Fibroblast of pulmonary artery (primary cell): ENCODE data around the gene SACS.
A peak's percentile ranks its signal among the peaks of the same experiment; 100 is the strongest.

Experiments
- DNase-seq: peaks from one replicate; pipeline ENCODE4 v3.0.0-alpha.2; 2010; ENCODE audit warnings: low read depth
- H3K4me3 ChIP-seq: replicated peaks from 2 replicates; pipeline ENCODE4 v1.5.1; 2011; ENCODE audit warnings: low read depth, mild to moderate bottlenecking, control low read depth, low read length, moderate library complexity
- TF ChIP-seq, protein P1 (sequence below): IDR thresholded peaks from 2 replicates; pipeline ENCODE4 v1.5.1; 2011; ENCODE audit warnings: mild to moderate bottlenecking, control low read depth, low read length, inconsistent platforms; ENCODE audit errors: missing control alignments

SACS gene

DNA sequence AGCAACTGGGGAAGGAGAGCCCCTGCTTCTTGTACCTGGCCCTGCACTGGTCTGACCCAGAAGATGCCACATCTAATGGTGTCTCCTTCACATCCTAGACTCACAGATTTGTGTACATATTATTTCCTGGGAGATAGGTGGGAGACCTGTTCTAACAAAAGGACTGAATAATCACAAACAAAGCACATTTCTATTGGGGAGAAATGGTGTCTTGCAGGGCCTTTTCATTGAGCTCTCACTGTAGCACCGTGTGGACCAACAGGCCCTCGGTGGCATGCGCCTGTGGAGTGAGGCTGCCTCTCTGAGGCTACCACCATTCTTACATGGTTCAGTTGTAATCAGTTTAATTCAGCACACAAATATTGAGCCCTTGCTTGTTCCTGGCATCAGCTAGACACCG lies 989 bp upstream of the SACS start:
- no peak overlapping the region for H3K4me3 ChIP-seq
- TF ChIP-seq, protein P1, sequence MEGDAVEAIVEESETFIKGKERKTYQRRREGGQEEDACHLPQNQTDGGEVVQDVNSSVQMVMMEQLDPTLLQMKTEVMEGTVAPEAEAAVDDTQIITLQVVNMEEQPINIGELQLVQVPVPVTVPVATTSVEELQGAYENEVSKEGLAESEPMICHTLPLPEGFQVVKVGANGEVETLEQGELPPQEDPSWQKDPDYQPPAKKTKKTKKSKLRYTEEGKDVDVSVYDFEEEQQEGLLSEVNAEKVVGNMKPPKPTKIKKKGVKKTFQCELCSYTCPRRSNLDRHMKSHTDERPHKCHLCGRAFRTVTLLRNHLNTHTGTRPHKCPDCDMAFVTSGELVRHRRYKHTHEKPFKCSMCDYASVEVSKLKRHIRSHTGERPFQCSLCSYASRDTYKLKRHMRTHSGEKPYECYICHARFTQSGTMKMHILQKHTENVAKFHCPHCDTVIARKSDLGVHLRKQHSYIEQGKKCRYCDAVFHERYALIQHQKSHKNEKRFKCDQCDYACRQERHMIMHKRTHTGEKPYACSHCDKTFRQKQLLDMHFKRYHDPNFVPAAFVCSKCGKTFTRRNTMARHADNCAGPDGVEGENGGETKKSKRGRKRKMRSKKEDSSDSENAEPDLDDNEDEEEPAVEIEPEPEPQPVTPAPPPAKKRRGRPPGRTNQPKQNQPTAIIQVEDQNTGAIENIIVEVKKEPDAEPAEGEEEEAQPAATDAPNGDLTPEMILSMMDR = no peak
- no peak for DNase-seq

DNA sequence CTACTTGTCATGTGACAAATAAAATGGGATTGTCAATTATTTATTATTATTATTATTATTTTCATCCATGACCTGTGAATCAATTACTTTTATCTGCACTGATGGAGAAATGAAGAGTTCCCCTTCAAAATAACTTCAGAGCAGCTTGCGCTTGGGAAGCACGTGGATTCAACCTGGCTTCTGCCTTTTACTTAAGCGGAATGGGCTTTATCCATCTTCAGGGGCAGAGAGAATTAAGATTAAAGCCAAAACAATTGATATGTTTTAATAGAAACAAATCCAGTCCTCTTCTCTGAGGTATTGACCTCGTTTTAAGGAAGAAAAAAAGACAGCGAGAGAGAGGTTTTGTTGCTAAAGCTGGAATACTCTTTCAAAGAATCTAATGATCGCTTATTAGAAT lies 876 bp downstream of the SACS start:
- TF ChIP-seq, protein P1 = no peak
- peak overlapping the region; percentile 69 for H3K4me3 ChIP-seq
- no peak for DNase-seq

DNA sequence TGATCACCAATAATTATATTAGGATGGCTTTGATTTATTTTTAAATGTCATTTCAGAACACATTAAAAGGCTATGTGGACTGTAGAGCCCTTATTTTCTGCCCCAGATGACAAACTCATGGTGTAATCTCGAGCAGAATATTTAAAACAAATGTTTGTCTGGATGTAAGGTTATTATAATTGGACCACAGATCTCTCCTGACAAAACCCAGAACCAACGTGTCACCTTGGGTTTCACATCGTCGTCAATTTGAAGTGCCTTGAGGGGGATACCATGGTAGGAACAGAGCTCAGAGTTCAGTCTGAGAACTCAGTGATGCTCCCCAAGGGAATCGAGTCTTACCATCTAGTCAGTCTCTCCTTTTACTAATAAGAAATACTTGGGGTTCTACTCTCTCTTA lies 2.8 kb downstream of the SACS start:
- DNase-seq = no peak
- TF ChIP-seq, protein P1 = no peak
- no peak overlapping the region for H3K4me3 ChIP-seq

DNA sequence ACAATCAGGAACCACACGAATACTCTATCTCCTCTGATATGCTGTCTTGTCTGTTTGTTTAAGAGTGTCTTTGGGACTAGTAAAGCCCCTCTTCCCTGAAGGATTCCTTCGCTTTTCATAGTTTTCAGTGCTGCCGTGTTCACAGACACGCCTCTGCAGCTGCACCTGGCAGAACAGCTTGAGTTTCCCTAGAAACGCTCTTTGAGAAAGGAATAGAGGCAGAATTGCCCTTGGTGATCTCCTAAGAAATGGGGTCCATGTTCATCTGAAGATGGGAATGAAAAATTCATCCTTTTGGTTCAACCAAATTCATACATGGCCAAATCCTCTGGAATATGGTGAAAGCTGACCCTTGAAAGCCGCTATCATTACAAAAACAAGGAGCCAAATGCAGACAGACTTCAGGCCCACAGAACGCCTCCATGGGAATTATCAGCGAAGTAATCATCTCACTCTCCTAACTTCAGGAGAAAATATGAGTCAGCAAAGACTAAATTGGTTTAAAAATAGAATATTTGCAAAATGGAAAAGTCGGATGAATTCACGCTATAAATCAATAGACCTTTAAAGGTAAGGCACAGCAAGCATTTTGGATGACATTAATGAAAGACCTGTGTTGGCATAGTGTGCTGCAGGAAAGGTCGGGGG lies 5.5 kb downstream of the SACS start:
- peak; percentile 59 for DNase-seq
- H3K4me3 ChIP-seq = peak overlapping the region; percentile 24
- TF ChIP-seq, protein P1 = no peak

DNA sequence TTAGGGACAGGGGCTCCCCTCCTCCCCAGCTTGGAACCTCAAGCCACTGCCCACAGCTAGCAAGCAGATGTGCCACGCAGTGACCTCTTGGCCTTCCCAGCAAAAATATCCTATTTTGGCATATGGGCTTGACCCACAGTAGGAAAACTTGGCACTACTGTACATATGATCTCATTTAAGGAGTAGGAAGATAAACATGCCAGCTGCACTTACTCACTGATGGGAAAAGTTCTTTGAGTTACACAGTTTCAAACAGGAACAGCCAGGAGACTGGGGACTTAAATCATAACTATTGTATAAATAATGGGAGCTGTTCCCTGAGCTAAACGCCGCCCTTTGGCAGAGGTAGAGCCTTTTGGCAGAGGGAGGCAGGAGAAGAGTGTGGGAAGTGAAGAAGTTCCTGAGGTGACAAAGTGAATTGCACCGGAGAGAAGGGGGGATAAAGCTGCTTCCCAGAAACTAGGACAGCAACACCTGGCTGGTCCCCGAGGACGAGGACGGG lies 6.1 kb downstream of the SACS start:
- peak overlapping the region; percentile 24 for H3K4me3 ChIP-seq

DNA sequence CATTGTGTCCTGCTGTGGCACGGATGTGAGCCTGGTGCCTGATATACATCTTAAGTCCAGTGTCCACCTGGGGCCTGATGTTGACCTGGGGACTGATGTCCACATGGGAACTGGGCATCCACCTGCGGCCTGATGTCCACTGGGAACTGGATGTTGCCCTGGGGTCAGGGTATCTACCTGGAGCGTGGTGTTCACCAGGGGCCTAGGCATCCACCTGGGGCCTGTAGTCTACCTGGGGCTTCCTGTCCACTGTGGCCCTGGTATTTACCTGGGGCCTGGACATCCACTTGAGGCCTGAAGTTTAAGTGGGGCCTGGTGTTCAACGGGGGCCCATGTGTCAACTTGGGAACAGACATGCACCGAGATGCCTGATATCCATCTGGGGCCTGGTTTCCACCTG lies 11.9 kb downstream of the SACS start:
- TF ChIP-seq, protein P1 = no peak
- no peak for DNase-seq
- no peak overlapping the region for H3K4me3 ChIP-seq

More for the DNA sequence above, 6.1 kb downstream of the SACS start:
- DNase-seq = peak; percentile 94
- TF ChIP-seq, protein P1 = no peak
